ENCODE data around the gene OMA1.
"Not testable (repeated sequence)": the region's sequence is repeated elsewhere in the genome, so short reads cannot be mapped to it uniquely, and the experiment has no call there.

The OMA1 gene

DNA sequence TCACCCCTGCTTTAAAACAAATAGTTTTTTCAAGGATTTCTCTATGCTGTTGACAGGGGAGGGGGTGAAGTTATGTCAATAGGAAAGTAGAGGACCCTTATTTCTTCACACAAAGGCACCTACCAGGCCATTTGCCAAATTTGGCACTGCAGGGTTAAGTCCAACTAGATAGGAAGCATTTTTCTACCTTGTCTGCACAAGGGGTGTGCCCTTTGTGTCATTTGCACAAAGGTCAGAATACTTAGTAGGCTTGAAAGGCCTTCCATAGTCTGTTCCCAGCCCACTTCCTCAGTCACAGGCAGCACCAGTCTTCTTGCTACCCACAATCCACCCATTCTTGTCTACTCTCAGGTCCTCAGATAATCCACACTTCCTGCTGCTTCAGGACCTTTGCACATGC lies 23.6 kb upstream of the OMA1 start:
- TF ChIP-seq TOX (CRISPR knock-in tag; IDR thresholded peaks at IDR 0.05; ENCODE audit: borderline replicate concordance) (no peak), ARNTL (CRISPR knock-in tag; IDR thresholded peaks at IDR 0.05; ENCODE audit: borderline replicate concordance, low read depth) (no peak), CSRNP3 (CRISPR knock-in tag; IDR thresholded peaks at IDR 0.05) (no peak), GLIS3 (CRISPR knock-in tag; IDR thresholded peaks at IDR 0.05) (no peak)
- ATAC-seq: no peak

DNA sequence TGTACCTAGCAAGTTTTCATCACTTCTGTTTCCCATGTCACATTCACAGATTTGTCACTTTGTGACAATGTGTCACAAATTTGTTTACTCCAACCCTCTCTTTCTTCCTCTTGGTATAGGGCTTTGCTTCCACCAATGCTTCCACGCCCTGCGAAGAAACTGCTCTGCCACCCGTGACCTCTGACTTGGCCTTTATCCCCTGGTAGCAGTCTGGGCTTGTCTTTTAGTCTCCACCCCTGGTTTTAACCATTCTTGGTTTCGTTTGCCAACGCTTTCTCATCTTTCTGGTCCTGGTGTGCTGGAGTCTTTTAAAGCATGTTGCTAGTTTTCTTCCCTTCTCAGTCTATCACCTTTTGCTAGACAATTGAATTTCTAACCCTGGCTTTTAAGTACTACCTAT lies 22.4 kb upstream of the OMA1 start:
- TF ChIP-seq BACH2 (CRISPR knock-in tag; IDR thresholded peaks at IDR 0.05; ENCODE audit: borderline replicate concordance) (no peak), SNAI2 (CRISPR knock-in tag; IDR thresholded peaks at IDR 0.05) (no peak), ARNTL (CRISPR knock-in tag; IDR thresholded peaks at IDR 0.05; ENCODE audit: borderline replicate concordance, low read depth) (no peak)
- no peak for ATAC-seq

- ATAC-seq: no peak
- TF ChIP-seq ISL1 (CRISPR knock-in tag; IDR thresholded peaks at IDR 0.05): no peak
- TF ChIP-seq SNAI2 (CRISPR knock-in tag; IDR thresholded peaks at IDR 0.05): no peak
- TF ChIP-seq, protein P1, sequence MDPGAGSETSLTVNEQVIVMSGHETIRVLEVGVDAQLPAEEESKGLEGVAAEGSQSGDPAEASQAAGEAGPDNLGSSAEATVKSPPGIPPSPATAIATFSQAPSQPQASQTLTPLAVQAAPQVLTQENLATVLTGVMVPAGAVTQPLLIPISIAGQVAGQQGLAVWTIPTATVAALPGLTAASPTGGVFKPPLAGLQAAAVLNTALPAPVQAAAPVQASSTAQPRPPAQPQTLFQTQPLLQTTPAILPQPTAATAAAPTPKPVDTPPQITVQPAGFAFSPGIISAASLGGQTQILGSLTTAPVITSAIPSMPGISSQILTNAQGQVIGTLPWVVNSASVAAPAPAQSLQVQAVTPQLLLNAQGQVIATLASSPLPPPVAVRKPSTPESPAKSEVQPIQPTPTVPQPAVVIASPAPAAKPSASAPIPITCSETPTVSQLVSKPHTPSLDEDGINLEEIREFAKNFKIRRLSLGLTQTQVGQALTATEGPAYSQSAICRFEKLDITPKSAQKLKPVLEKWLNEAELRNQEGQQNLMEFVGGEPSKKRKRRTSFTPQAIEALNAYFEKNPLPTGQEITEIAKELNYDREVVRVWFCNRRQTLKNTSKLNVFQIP (CRISPR knock-in tag; IDR thresholded peaks at IDR 0.05; ENCODE audit: borderline replicate concordance, low read depth): no peak
- TF ChIP-seq, protein P2, sequence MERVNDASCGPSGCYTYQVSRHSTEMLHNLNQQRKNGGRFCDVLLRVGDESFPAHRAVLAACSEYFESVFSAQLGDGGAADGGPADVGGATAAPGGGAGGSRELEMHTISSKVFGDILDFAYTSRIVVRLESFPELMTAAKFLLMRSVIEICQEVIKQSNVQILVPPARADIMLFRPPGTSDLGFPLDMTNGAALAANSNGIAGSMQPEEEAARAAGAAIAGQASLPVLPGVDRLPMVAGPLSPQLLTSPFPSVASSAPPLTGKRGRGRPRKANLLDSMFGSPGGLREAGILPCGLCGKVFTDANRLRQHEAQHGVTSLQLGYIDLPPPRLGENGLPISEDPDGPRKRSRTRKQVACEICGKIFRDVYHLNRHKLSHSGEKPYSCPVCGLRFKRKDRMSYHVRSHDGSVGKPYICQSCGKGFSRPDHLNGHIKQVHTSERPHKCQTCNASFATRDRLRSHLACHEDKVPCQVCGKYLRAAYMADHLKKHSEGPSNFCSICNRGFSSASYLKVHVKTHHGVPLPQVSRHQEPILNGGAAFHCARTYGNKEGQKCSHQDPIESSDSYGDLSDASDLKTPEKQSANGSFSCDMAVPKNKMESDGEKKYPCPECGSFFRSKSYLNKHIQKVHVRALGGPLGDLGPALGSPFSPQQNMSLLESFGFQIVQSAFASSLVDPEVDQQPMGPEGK (CRISPR knock-in tag; IDR thresholded peaks at IDR 0.05; ENCODE audit: borderline replicate concordance): no peak
- no peak for TF ChIP-seq CSDC2 (CRISPR knock-in tag; IDR thresholded peaks at IDR 0.05)
These were observed 21.8 kb upstream of the OMA1 start for GRCh38 chr1:58568271-58568860.

DNA sequence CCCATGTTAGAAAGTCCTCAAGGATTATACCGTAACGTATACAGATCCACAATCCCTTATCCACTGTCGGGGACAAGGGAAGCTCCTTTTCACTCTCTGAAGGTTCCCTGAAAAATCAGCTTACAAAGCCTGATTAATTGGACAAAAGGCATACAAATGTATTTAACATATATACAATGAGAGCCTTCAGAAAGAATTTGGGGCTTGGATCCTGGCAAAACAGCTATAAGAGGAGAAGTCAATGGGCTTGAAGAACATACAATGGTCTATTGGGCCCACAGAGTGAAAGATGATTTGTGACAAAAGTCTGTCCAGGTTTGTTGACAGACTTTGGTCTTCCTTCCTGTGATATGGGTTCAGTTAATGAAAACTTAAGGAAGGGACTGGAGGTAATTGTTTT lies 19.8 kb upstream of the OMA1 start:
- no peak for ATAC-seq
- TF ChIP-seq, protein P3, sequence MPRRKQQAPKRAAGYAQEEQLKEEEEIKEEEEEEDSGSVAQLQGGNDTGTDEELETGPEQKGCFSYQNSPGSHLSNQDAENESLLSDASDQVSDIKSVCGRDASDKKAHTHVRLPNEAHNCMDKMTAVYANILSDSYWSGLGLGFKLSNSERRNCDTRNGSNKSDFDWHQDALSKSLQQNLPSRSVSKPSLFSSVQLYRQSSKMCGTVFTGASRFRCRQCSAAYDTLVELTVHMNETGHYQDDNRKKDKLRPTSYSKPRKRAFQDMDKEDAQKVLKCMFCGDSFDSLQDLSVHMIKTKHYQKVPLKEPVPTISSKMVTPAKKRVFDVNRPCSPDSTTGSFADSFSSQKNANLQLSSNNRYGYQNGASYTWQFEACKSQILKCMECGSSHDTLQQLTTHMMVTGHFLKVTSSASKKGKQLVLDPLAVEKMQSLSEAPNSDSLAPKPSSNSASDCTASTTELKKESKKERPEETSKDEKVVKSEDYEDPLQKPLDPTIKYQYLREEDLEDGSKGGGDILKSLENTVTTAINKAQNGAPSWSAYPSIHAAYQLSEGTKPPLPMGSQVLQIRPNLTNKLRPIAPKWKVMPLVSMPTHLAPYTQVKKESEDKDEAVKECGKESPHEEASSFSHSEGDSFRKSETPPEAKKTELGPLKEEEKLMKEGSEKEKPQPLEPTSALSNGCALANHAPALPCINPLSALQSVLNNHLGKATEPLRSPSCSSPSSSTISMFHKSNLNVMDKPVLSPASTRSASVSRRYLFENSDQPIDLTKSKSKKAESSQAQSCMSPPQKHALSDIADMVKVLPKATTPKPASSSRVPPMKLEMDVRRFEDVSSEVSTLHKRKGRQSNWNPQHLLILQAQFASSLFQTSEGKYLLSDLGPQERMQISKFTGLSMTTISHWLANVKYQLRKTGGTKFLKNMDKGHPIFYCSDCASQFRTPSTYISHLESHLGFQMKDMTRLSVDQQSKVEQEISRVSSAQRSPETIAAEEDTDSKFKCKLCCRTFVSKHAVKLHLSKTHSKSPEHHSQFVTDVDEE (CRISPR knock-in tag; IDR thresholded peaks at IDR 0.05): no peak
- TF ChIP-seq ZFP30 (CRISPR knock-in tag; IDR thresholded peaks at IDR 0.05) (no peak), ZNF70 (CRISPR knock-in tag; IDR thresholded peaks at IDR 0.05) (no peak), TOX (CRISPR knock-in tag; IDR thresholded peaks at IDR 0.05; ENCODE audit: borderline replicate concordance) (no peak), ZFP3 (CRISPR knock-in tag; IDR thresholded peaks at IDR 0.05) (no peak), CSDC2 (CRISPR knock-in tag; IDR thresholded peaks at IDR 0.05) (no peak), ZNF565 (CRISPR knock-in tag; conservative IDR thresholded peaks at IDR 0.05; ENCODE audit: low read depth) (no peak), ZC3H10 (CRISPR knock-in tag; IDR thresholded peaks at IDR 0.05) (no peak), BACH2 (CRISPR knock-in tag; IDR thresholded peaks at IDR 0.05; ENCODE audit: borderline replicate concordance) (no peak)
- TF ChIP-seq, protein P1 (CRISPR knock-in tag; IDR thresholded peaks at IDR 0.05; ENCODE audit: borderline replicate concordance, low read depth): no peak

- ATAC-seq: not testable (repeated sequence)
These were observed 17.2 kb upstream of the OMA1 start for GRCh38 chr1:58563715-58564114.
